ENCODE results near the gene TPM2.
A peak's percentile ranks its signal among the peaks of the same experiment; 100 is the strongest.

TPM2 gene

DNA sequence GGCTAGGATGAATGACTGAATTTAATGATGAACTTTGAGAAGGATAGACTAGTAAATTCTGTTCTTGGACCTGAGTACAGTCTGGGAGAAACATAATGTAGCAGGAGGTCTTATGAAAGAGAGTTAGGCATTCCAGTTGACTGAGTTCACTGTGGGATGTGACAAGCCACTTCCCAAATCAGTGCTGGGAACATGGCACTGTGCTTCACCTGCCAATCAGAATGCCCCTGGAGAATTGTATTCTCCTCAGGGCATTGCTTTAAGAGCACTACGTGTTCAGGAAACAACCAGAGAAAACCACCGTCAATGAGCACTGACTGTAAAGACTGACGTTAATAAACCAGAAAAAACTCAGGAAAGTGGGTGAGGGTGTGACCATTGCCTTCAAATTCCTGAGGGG, 30.4 kb downstream of the TPM2 start:
- H3K79me2 ChIP-seq = no peaks in the 10 kb centered on the region
- H3K9me3 ChIP-seq (ENCODE audit: control insufficient read depth, low read length) = no peaks in the 10 kb centered on the region
- H3K27me3 ChIP-seq (ENCODE audit: control insufficient read depth, insufficient read depth, low read length) = no peaks in the 10 kb centered on the region
- H3K27ac ChIP-seq = peak overlapping the region; percentile 99
- peak overlapping the region; percentile 92 for H3K4me3 ChIP-seq (ENCODE audit: low read depth, low read length)
- no peaks in the 10 kb centered on the region for H3K36me3 ChIP-seq (ENCODE audit: control insufficient read depth, insufficient read depth, low read length)
- H3K4me1 ChIP-seq = no peaks in the 10 kb centered on the region
- H2AFZ ChIP-seq = no peak overlapping the region
- TF ChIP-seq, protein P1, sequence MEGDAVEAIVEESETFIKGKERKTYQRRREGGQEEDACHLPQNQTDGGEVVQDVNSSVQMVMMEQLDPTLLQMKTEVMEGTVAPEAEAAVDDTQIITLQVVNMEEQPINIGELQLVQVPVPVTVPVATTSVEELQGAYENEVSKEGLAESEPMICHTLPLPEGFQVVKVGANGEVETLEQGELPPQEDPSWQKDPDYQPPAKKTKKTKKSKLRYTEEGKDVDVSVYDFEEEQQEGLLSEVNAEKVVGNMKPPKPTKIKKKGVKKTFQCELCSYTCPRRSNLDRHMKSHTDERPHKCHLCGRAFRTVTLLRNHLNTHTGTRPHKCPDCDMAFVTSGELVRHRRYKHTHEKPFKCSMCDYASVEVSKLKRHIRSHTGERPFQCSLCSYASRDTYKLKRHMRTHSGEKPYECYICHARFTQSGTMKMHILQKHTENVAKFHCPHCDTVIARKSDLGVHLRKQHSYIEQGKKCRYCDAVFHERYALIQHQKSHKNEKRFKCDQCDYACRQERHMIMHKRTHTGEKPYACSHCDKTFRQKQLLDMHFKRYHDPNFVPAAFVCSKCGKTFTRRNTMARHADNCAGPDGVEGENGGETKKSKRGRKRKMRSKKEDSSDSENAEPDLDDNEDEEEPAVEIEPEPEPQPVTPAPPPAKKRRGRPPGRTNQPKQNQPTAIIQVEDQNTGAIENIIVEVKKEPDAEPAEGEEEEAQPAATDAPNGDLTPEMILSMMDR (IDR thresholded peaks at IDR 0.05) = no peak
- H3K9ac ChIP-seq = no peak overlapping the region
- peak overlapping the region; percentile 96 for H3K4me2 ChIP-seq (ENCODE audit: low read length)

DNA sequence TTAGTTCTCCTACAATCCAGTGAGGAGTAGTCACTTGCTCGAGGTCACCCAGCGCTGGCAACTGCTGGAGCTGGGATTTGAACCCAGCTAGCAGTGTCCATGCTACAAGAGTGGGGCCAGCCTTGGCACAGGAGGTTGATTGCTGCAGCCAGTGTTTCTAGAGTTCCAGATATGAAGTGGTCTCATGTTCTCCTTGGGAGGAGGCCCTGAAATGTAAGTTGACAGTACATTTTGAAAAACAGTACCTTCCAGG, 30.8 kb downstream of the TPM2 start:
- Histone ChIP-seq H3K4me2 (ENCODE audit: low read length) (peak overlapping the region; percentile 96), H3K79me2 (no peaks in the 10 kb centered on the region), H2AFZ (peak overlapping the region; percentile 83), H3K9ac (no peak overlapping the region), H3K27ac (peak overlapping the region; percentile 99), H3K27me3 (ENCODE audit: control insufficient read depth, insufficient read depth, low read length) (no peaks in the 10 kb centered on the region), H3K9me3 (ENCODE audit: control insufficient read depth, low read length) (no peaks in the 10 kb centered on the region), H3K4me1 (no peaks in the 10 kb centered on the region), H3K4me3 (ENCODE audit: low read depth, low read length) (peak overlapping the region; percentile 92), H3K36me3 (ENCODE audit: control insufficient read depth, insufficient read depth, low read length) (no peaks in the 10 kb centered on the region)
- TF ChIP-seq, protein P1 (IDR thresholded peaks at IDR 0.05) = no peak

DNA sequence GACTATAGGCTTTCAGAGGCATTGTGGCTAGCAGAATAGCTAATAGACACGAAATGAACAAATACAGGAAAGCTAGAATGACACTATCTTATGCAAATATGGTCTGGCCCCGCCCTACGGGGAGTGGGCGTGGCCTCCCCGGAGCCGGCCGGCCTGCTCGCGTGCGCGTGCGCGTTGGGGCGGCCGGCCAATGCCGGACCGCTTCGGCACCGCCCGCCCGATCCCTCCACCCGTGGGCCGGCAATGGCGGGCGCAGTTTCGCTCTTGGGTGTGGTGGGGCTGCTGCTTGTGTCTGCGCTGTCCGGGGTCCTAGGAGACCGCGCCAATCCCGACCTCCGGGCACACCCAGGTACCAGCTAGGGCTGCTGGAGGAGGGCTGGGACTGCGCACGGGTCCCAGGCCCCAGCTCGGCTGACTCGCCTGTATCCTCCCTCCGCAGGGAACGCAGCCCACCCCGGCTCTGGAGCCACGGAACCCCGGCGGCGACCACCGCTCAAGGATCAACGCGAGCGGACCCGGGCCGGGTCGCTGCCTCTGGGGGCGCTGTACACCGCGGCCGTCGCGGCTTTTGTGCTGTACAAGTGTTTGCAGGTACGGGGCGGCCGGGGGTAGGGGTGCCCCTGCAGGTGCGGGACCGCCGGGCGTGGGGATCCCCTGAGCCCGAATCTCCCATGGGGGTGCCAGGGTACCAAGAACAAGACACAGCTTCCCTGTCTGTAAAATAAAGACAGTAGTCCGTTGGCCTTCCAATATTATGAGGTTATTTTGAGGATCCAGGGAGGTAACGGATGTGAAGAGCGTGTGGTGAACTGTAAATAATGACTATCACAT, 31.4 kb downstream of the TPM2 start, which contains the start of gene CCDC107:
TSS of gene CCDC107 (plus strand) at position 156 of the 831 bp plus-strand sequence. CDS start at position 244, 88 bp downstream.
- Histone ChIP-seq H3K9me3 (ENCODE audit: control insufficient read depth, low read length) (no peaks in the 10 kb centered on the region), H3K27ac (peak within 1 kb of the TSS; percentile 99), H2AFZ (peak within 1 kb of the TSS; percentile 83), H3K4me2 (ENCODE audit: low read length) (peak within 1 kb of the TSS; percentile 96), H3K79me2 (no peaks in the 10 kb centered on the region), H3K4me1 (no peaks in the 10 kb centered on the region), H3K27me3 (ENCODE audit: control insufficient read depth, insufficient read depth, low read length) (no peaks in the 10 kb centered on the region), H3K4me3 (ENCODE audit: low read depth, low read length) (peak within 1 kb of the TSS; percentile 92), H3K36me3 (ENCODE audit: control insufficient read depth, insufficient read depth, low read length) (no peaks in the 10 kb centered on the region), H3K9ac (no peak within 1 kb of the TSS)
- TF ChIP-seq, protein P1 (IDR thresholded peaks at IDR 0.05) = peak; percentile 52

DNA sequence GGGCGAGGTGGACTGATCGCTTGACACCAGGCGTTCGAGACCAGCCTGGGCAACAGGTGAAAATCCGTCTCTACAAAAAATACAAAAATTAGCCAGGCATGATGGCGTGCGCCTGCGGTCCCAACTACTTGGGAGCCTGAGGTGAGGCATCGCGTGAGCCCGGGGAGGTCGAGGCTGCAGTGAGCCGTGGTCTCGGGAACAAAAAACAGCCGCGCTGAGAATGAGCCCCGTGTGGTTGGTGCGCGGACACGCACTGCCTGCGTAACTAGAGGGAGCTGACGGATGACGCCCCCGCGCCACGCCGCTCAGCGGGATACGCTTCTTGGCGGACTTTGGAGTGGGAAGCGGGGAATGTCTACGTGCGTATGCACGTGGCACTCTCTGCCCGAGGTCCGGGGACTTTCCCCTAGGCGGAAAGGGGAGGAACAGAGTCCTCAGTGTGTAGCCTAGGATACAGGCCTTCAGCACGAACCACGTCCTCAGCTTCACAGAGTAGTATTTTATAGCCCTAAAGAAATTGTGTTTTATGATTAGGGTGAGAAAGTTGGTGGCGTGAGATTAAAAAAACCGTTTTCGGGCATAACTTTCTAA, 32.1 kb downstream of the TPM2 start, which contains the start of gene RMRP:
TSS of gene RMRP (minus strand) at position 474 of the 591 bp plus-strand sequence.
- H3K9ac ChIP-seq = no peak within 1 kb of the TSS
- no peaks in the 10 kb centered on the region for H3K27me3 ChIP-seq (ENCODE audit: control insufficient read depth, insufficient read depth, low read length)
- H2AFZ ChIP-seq = peak within 1 kb of the TSS; percentile 83
- H3K27ac ChIP-seq = peak within 1 kb of the TSS; percentile 99
- no peaks in the 10 kb centered on the region for H3K9me3 ChIP-seq (ENCODE audit: control insufficient read depth, low read length)
- peak within 1 kb of the TSS; percentile 96 for H3K4me2 ChIP-seq (ENCODE audit: low read length)
- no peaks in the 10 kb centered on the region for H3K4me1 ChIP-seq
- no peaks in the 10 kb centered on the region for H3K36me3 ChIP-seq (ENCODE audit: control insufficient read depth, insufficient read depth, low read length)
- peak within 1 kb of the TSS; percentile 92 for H3K4me3 ChIP-seq (ENCODE audit: low read depth, low read length)
- no peaks in the 10 kb centered on the region for H3K79me2 ChIP-seq
- TF ChIP-seq, protein P1 (IDR thresholded peaks at IDR 0.05) = peak; percentile 3
